Gastrocnemius medialis (tissue), 4 donors: ENCODE measurements around the gene FAM174B. TPM values are rescaled to one million over a fixed set of nuclear protein-coding genes. Genes with fewer than 3 reads are reported as not detected.

Source experiments
- ATAC-seq, 2 donors: fragments of 150-250 bp; one replicate each; pipeline ENCODE4 v1.9.1; 2016
- DNase-seq, 2 donors: peaks; one replicate each; pipeline ENCODE4 v3.0.0-alpha.2; 2019
- H3K27ac ChIP-seq, 4 donors: fragments of 200-600 bp; sonication (generic); 1 replicate in 1 of 4; 2 replicates in 3 of 4; pipeline ENCODE4 v1.5.1; 2016 to 2018; ENCODE audit warnings: mild to moderate bottlenecking in 2 of 4, moderate library complexity in 1 of 4
- H3K27me3 ChIP-seq, 3 donors: fragments of 200-600 bp; sonication (generic) in 2 of 3; 1 replicate in 1 of 3; 2 replicates in 2 of 3; pipeline versions ENCODE4 v1.5.1 to v1.6.0; 2016 to 2019; ENCODE audit warnings: mild to moderate bottlenecking in 1 of 3, moderate library complexity in 1 of 3
- H3K36me3 ChIP-seq, 2 donors: fragments of 200-600 bp; sonication (generic) in 1 of 2; one replicate each; pipeline ENCODE4 v1.5.1; 2017 to 2018
- H3K4me1 ChIP-seq, 2 donors: fragments of 200-600 bp; sonication (generic) in 1 of 2; one replicate each; pipeline ENCODE4 v1.5.1; 2016 to 2017; ENCODE audit warnings: mild to moderate bottlenecking in 2 of 2
- H3K4me3 ChIP-seq, 4 donors: fragments of 200-600 bp; sonication (generic) in 3 of 4; 1 replicate in 1 of 4; 2 replicates in 3 of 4; pipeline ENCODE4 v1.5.1; 2016 to 2019; ENCODE audit warnings: mild to moderate bottlenecking in 2 of 4
- H3K9me3 ChIP-seq, 3 donors: fragments of 200-600 bp; sonication (generic) in 2 of 3; 1 replicate in 1 of 3; 2 replicates in 2 of 3; pipeline ENCODE4 v1.5.1; 2016 to 2019
- CTCF ChIP-seq, 5 experiments: fragments of 450-650 bp in 3 of 5; fragments of 200-600 bp in 2 of 5; sonication (generic) in 2 of 5; IDR thresholded peaks in 4 of 5; conservative IDR thresholded peaks in 1 of 5; 1 replicate in 4 of 5; 2 replicates in 1 of 5; pipeline ENCODE4 v1.5.1; 2016 to 2019; ENCODE audit warnings: antibody characterized with exemption in 5 of 5, mild to moderate bottlenecking in 3 of 5, moderate library complexity in 3 of 5
- POLR2A ChIP-seq, 2 donors: fragments of 450-650 bp; IDR thresholded peaks; one replicate each; pipeline ENCODE4 v1.6.1; 2017; ENCODE audit warnings: antibody characterized with exemption in 2 of 2, mild to moderate bottlenecking in 2 of 2, moderate library complexity in 2 of 2
- in situ Hi-C, 4 donors: fragments of 200-750 bp; cut with MboI; loops; one replicate each; pipeline versions ENCODE4 v1.15.0 to v1.8.0; 2017; ENCODE audit warnings: low sequenced_read_pairs in 4 of 4
- intact Hi-C: fragments of 100-400 bp; cut with DNase I; formaldehyde crosslinking; loops from one replicate; pipeline ENCODE4 v1.15.1; 2023; ENCODE audit warnings: low total_unique reads
- total RNA-seq, 4 donors: library from RNA; depleted of rRNA; stranded (reverse); fragments of >200 nt; gene quantifications; one replicate each; pipeline versions ENCODE4 v1.1.0 to v1.2.3, GENCODE V29; 2016

The FAM174B gene
- total RNA-seq, 4 donors from 2014 or later, result 7.6 to 22.5 (median 11.6) TPM

GRCh38 chr15:92687746-92688145, 32.2 kb upstream of the FAM174B start:
- no peaks in the 10 kb centered on the region for H3K27me3 ChIP-seq
- ATAC-seq, result no peak
- TF ChIP-seq CTCF (IDR thresholded peaks at IDR 0.05 in 4 of 5, conservative IDR thresholded peaks at IDR 0.05 in 1 of 5) (no peak), POLR2A (IDR thresholded peaks at IDR 0.05) (no peak)
- DNase-seq, result no peak
- H3K27ac ChIP-seq, result no peak overlapping the region
- no peak overlapping the region for H3K4me3 ChIP-seq
- in situ Hi-C loops, result loop anchor here in 2 of 4 donors (10.0 kb wide), 1 partner anchor 163 kb away; no protein-coding TSS in a partner anchor
- intact Hi-C loops, result no loop called here
- H3K9me3 ChIP-seq, result no peaks in the 10 kb centered on the region
- no peaks in the 10 kb centered on the region for H3K36me3 ChIP-seq
- no peaks in the 10 kb centered on the region for H3K4me1 ChIP-seq

GRCh38 chr15:92687195-92687602, 31.6 kb upstream of the FAM174B start:
- intact Hi-C loops, result no loop called here
- DNase-seq, result no peak
- in situ Hi-C loops, result loop anchor here in 2 of 4 donors (10.0 kb wide), 1 partner anchor 162 kb away; no protein-coding TSS in a partner anchor
- ATAC-seq, result no peak
- Histone ChIP-seq H3K27me3 (no peaks in the 10 kb centered on the region), H3K9me3 (no peaks in the 10 kb centered on the region), H3K4me3 (no peak overlapping the region), H3K36me3 (no peaks in the 10 kb centered on the region), H3K4me1 (no peaks in the 10 kb centered on the region), H3K27ac (no peak overlapping the region)
- no peak for TF ChIP-seq CTCF (IDR thresholded peaks at IDR 0.05 in 4 of 5, conservative IDR thresholded peaks at IDR 0.05 in 1 of 5)
- TF ChIP-seq POLR2A (IDR thresholded peaks at IDR 0.05), result no peak

GRCh38 chr15:92683511-92683834, 27.9 kb upstream of the FAM174B start:
- DNase-seq (peak in 1 of 2 donors; percentile 46), ATAC-seq (peak; percentile 61 to 80)
- H3K27me3 ChIP-seq, result no peaks in the 10 kb centered on the region
- no peaks in the 10 kb centered on the region for H3K4me1 ChIP-seq
- H3K27ac ChIP-seq, result no peak overlapping the region
- intact Hi-C loops, result loop anchor here (1.0 to 5.0 kb wide), 2 partner anchors 66 to 162 kb away; no protein-coding TSS in a partner anchor
- H3K9me3 ChIP-seq, result no peaks in the 10 kb centered on the region
- H3K4me3 ChIP-seq, result no peak overlapping the region
- H3K36me3 ChIP-seq, result no peaks in the 10 kb centered on the region
- in situ Hi-C loops, result loop anchor here in 2 of 4 donors (10.0 kb wide), 1 partner anchor 159 kb away; no protein-coding TSS in a partner anchor
- no peak for TF ChIP-seq POLR2A (IDR thresholded peaks at IDR 0.05)
- TF ChIP-seq CTCF (IDR thresholded peaks at IDR 0.05 in 4 of 5, conservative IDR thresholded peaks at IDR 0.05 in 1 of 5), result peak; percentile 42 to 78 (median 75)

- Histone ChIP-seq H3K4me1 (no peaks in the 10 kb centered on the region), H3K27ac (peak overlapping the region in 2 of 4 donors; percentile 10 to 42), H3K4me3 (no peak overlapping the region), H3K36me3 (no peaks in the 10 kb centered on the region), H3K27me3 (no peaks in the 10 kb centered on the region), H3K9me3 (no peaks in the 10 kb centered on the region)
- TF ChIP-seq CTCF (IDR thresholded peaks at IDR 0.05 in 4 of 5, conservative IDR thresholded peaks at IDR 0.05 in 1 of 5), result no peak
- no peak for TF ChIP-seq POLR2A (IDR thresholded peaks at IDR 0.05)
- intact Hi-C loops (loop anchor here (1.0 to 5.0 kb wide), 2 partner anchors 66 to 162 kb away; no protein-coding TSS in a partner anchor), in situ Hi-C loops (loop anchor here in 2 of 4 donors (10.0 kb wide), 1 partner anchor 158 kb away; no protein-coding TSS in a partner anchor)
- peak in 1 of 2 donors; percentile 24 for ATAC-seq
- DNase-seq, result no peak
Measured at GRCh38 chr15:92682741-92683510, 27.4 kb upstream of the FAM174B start.
